GM23338 (cell line): ENCODE data around the gene RNF34. TPM values are rescaled to one million over a fixed set of nuclear protein-coding genes. Genes with fewer than 3 reads are reported as not detected.

Experiments
- ATAC-seq: fragments of 200-7000 bp; cut with Tn5 transposase; 3 replicates; pipeline ENCODE4 v1.9.1; 2020
- DNase-seq: peaks from one replicate; pipeline ENCODE4 v3.0.0-alpha.2; 2015; ENCODE audit warnings: low spot score
- H2AFZ ChIP-seq: fragments of 200-600 bp; sonication (generic); 2 replicates; pipeline ENCODE4 v1.8.0; 2016; ENCODE audit warnings: antibody characterized with exemption, mild to moderate bottlenecking, moderate library complexity
- H3F3A ChIP-seq: fragments of 200-600 bp; sonication (generic); replicated peaks from 2 replicates; pipeline ENCODE4 v1.8.0; 2017; ENCODE audit warnings: antibody characterized with exemption, mixed run types, low read depth
- H3K27ac ChIP-seq: fragments of 200-600 bp; sonication (generic); 2 replicates; pipeline ENCODE4 v1.6.1; 2016; ENCODE audit warnings: low read depth
- H3K27me3 ChIP-seq: fragments of 200-600 bp; sonication (generic); 2 replicates; pipeline ENCODE4 v1.8.0; 2016; ENCODE audit warnings: mild to moderate bottlenecking, mixed run types, moderate library complexity; ENCODE audit not compliant: insufficient read depth
- H3K36me3 ChIP-seq: fragments of 200-600 bp; sonication (generic); 2 replicates; pipeline ENCODE4 v1.8.0; 2016; ENCODE audit warnings: mild to moderate bottlenecking; ENCODE audit not compliant: insufficient read depth
- H3K4me1 ChIP-seq: fragments of 200-600 bp; sonication (generic); 2 replicates; pipeline ENCODE4 v1.8.0; 2016; ENCODE audit warnings: mild to moderate bottlenecking, moderate library complexity; ENCODE audit not compliant: insufficient read depth
- H3K4me2 ChIP-seq: fragments of 200-600 bp; sonication (generic); 2 replicates; pipeline ENCODE4 v1.7.1; 2017; ENCODE audit warnings: mixed run types
- H3K4me3 ChIP-seq: fragments of 200-600 bp; sonication (generic); 2 replicates; pipeline ENCODE4 v1.6.1; 2016; ENCODE audit warnings: mixed run types
- H3K79me2 ChIP-seq: fragments of 200-600 bp; sonication (generic); replicated peaks from 2 replicates; pipeline ENCODE4 v1.8.0; 2017; ENCODE audit warnings: mild to moderate bottlenecking; ENCODE audit not compliant: insufficient read depth
- H3K9me2 ChIP-seq: fragments of 200-600 bp; sonication (generic); 2 replicates; pipeline ENCODE4 v1.8.0; 2017; ENCODE audit not compliant: insufficient read depth
- H4K20me1 ChIP-seq: fragments of 200-600 bp; sonication (generic); replicated peaks from 2 replicates; pipeline ENCODE4 v1.8.0; 2017; ENCODE audit warnings: mild to moderate bottlenecking; ENCODE audit not compliant: insufficient read depth
- H3K27ac Mint-ChIP-seq: 2 replicates; pipeline ENCODE4 v1.8.0; 2020; ENCODE audit warnings: inconsistent platforms, mild to moderate bottlenecking, moderate library complexity, mixed read lengths
- H3K27me3 Mint-ChIP-seq: 3 replicates; pipeline ENCODE4 v1.8.0; 2022; ENCODE audit warnings: low read depth, mild to moderate bottlenecking, moderate library complexity, mixed read lengths, inconsistent platforms; ENCODE audit not compliant: insufficient read depth, poor library complexity
- H3K36me3 Mint-ChIP-seq: 3 replicates; pipeline ENCODE4 v1.8.0; 2021; ENCODE audit warnings: low read depth, mild to moderate bottlenecking, inconsistent platforms, moderate library complexity, mixed read lengths
- H3K4me1 Mint-ChIP-seq: 3 replicates; pipeline ENCODE4 v1.8.0; 2020; ENCODE audit warnings: mild to moderate bottlenecking, inconsistent platforms, mixed read lengths
- H3K4me3 Mint-ChIP-seq: 3 replicates; pipeline ENCODE4 v1.8.0; 2021; ENCODE audit warnings: moderate library complexity, mild to moderate bottlenecking, inconsistent platforms, mixed read lengths
- H3K9me3 Mint-ChIP-seq: 3 replicates; pipeline ENCODE4 v1.8.0; 2020; ENCODE audit warnings: moderate library complexity, mild to moderate bottlenecking, inconsistent platforms, mixed read lengths
- CREB1 ChIP-seq: fragments of 250-450 bp; sonication (Bioruptor Pico); IDR thresholded peaks from 2 replicates; pipeline ENCODE4 v1.5.0; 2020; ENCODE audit warnings: low read depth, mild to moderate bottlenecking, moderate library complexity
- CTCF ChIP-seq, 2 experiments: fragments of 200-600 bp in 1 of 2; sonication (generic) in 1 of 2; conservative IDR thresholded peaks; 2 replicates each; pipeline versions ENCODE4 v1.5.1 to v1.6.1; 2016 to 2017; ENCODE audit warnings: antibody characterized with exemption in 2 of 2, low read depth in 2 of 2, mild to moderate bottlenecking in 2 of 2, moderate library complexity in 1 of 2
- ETS1 ChIP-seq: IDR thresholded peaks from 2 replicates; pipeline ENCODE4 v1.6.1; 2016; ENCODE audit warnings: antibody characterized with exemption
- EZH2 ChIP-seq: fragments of 200-600 bp; sonication (generic); IDR thresholded peaks from one replicate; pipeline ENCODE4 v1.8.0; 2017; ENCODE audit warnings: antibody characterized with exemption, mild to moderate bottlenecking, low read depth; ENCODE audit not compliant: unreplicated experiment
- EZH2phosphoT487 ChIP-seq: fragments of 200-600 bp; sonication (generic); IDR thresholded peaks from one replicate; pipeline ENCODE4 v1.8.1; 2018; ENCODE audit warnings: antibody characterized with exemption; ENCODE audit not compliant: unreplicated experiment
- JUNB ChIP-seq: IDR thresholded peaks from one replicate; pipeline ENCODE4 v1.6.1; 2016; ENCODE audit warnings: antibody characterized with exemption; ENCODE audit not compliant: unreplicated experiment
- NANOG ChIP-seq: IDR thresholded peaks from 2 replicates; pipeline ENCODE4 v1.6.1; 2016; ENCODE audit warnings: antibody characterized with exemption, borderline replicate concordance
- POLR2AphosphoS5 ChIP-seq: IDR thresholded peaks from 2 replicates; pipeline ENCODE4 v1.6.1; 2016; ENCODE audit warnings: antibody characterized with exemption, low read depth
- REST ChIP-seq: IDR thresholded peaks from one replicate; pipeline ENCODE4 v1.6.1; 2018; ENCODE audit warnings: antibody characterized with exemption; ENCODE audit not compliant: unreplicated experiment
- STAT1 ChIP-seq: IDR thresholded peaks from one replicate; pipeline ENCODE4 v1.6.1; 2016; ENCODE audit warnings: antibody characterized with exemption; ENCODE audit not compliant: unreplicated experiment
- ZNF114 ChIP-seq: fragments of 250-450 bp; sonication (Bioruptor Pico); IDR thresholded peaks from 2 replicates; pipeline ENCODE4 v1.5.0; 2020; ENCODE audit warnings: mild to moderate bottlenecking, moderate library complexity
- ZNF331 ChIP-seq: fragments of 250-450 bp; sonication (Bioruptor Pico); IDR thresholded peaks from 2 replicates; pipeline ENCODE4 v1.5.0; 2020; ENCODE audit warnings: low read depth, mild to moderate bottlenecking, moderate library complexity
- ZNF462 ChIP-seq: fragments of 250-450 bp; sonication (Bioruptor Pico); IDR thresholded peaks from 2 replicates; pipeline ENCODE4 v1.5.0; 2020; ENCODE audit warnings: mild to moderate bottlenecking, moderate library complexity
- polyA plus RNA-seq: library from polyadenylated mRNA; unstranded; fragments of >200 nt; fragmentation: Nextera tagmentation; extraction: Ambion mirVana; gene quantifications from 2 replicates; pipeline ENCODE4 v1.2.1, GENCODE V29; 2016
- total RNA-seq: library from RNA; depleted of rRNA; stranded (reverse); fragments of >200 nt; shearing (Covaris generic); gene quantifications from 2 replicates; pipeline ENCODE4 v1.2.3, GENCODE V29; 2014

RNF34 gene
- total and polyA plus RNA-seq, 2 experiments from 2014 or later = 47.2 to 63.3 TPM

- no peak overlapping the region for H3K27ac Mint-ChIP-seq
- Histone ChIP-seq H3K4me2 (no peak overlapping the region), H3F3A (peaks cover 17% of the 10 kb centered on the region; the same call in 1 of the 2 replicates), H4K20me1 (peaks cover 13% of the 10 kb centered on the region; the same call in 1 of the 2 replicates), H3K36me3 (peaks cover 39% of the 10 kb centered on the region; the same call in 1 of the 2 replicates), H3K9me2 (no peaks in the 10 kb centered on the region), H3K4me3 (no peak overlapping the region), H3K79me2 (peaks cover 9% of the 10 kb centered on the region), H2AFZ (no peak overlapping the region), H3K27me3 (no peaks in the 10 kb centered on the region), H3K4me1 (no peaks in the 10 kb centered on the region), H3K27ac (no peak overlapping the region)
- no peak overlapping the region for H3K4me3 Mint-ChIP-seq
- DNase-seq = no peak
- peaks cover 18% of the 10 kb centered on the region for H3K27me3 Mint-ChIP-seq
- TF ChIP-seq EZH2phosphoT487 (no peak), REST (no peak), JUNB (no peak), CREB1 (CRISPR knock-in tag) (no peak), STAT1 (no peak), EZH2 (no peak), ZNF331 (CRISPR knock-in tag) (no peak), ZNF462 (CRISPR knock-in tag) (no peak), ZNF114 (CRISPR knock-in tag) (no peak), ETS1 (no peak), CTCF (conservative IDR thresholded peaks at IDR 0.05; ENCODE audit: low read depth in 2 of 2) (no peak), POLR2AphosphoS5 (no peak), NANOG (no peak)
- ATAC-seq = no peak
- H3K9me3 Mint-ChIP-seq = no peaks in the 10 kb centered on the region; the same call in 1 of the 3 replicates
- H3K4me1 Mint-ChIP-seq = peaks cover 5% of the 10 kb centered on the region; the same call in 2 of the 3 replicates
- peaks cover 87% of the 10 kb centered on the region for H3K36me3 Mint-ChIP-seq
Observed at GRCh38 chr12:121440768-121441167, 40.9 kb downstream of the RNF34 start.
